ENCODE results near the gene ARRDC5. TPM values are rescaled to one million over a fixed set of nuclear protein-coding genes. Genes with fewer than 3 reads are reported as not detected.
"Not testable (repeated sequence)": the region's sequence is repeated elsewhere in the genome, so short reads cannot be mapped to it uniquely, and the experiment has no call there.

Gene ARRDC5
- total RNA-seq, 1 experiment from 2014 or later = not detected

DNA sequence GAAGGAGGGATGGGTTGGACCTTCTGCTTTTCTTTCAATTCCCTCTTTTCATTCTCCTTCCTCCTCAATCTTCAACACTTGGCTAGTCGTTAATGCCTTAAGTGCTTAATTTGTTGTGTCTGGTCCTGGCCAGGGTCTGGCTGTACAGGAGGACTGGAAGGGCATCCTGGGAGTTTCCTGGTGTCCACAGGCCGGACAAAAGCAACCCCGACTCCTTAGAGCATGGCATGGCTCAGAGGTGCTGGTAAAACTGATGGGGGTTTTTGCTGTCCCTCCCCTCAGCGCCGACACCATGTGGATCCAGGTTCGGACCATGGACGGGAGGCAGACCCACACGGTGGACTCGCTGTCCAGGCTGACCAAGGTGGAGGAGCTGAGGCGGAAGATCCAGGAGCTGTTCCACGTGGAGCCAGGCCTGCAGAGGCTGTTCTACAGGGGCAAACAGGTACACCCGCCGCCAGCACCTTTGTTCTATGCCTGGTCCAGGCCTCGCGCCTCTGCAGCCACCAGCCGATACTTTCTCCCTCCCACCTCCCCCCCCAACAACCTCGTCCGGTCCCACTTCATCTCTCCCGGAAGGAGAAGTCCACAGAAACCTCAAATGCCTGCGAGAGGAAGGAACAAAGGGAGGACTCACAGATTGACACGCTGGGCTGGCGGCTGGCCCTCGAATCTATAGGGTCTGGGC lies 8.0 kb upstream of the ARRDC5 start:
- peak; percentile 86 for DNase-seq (ENCODE audit: low read depth)

DNA sequence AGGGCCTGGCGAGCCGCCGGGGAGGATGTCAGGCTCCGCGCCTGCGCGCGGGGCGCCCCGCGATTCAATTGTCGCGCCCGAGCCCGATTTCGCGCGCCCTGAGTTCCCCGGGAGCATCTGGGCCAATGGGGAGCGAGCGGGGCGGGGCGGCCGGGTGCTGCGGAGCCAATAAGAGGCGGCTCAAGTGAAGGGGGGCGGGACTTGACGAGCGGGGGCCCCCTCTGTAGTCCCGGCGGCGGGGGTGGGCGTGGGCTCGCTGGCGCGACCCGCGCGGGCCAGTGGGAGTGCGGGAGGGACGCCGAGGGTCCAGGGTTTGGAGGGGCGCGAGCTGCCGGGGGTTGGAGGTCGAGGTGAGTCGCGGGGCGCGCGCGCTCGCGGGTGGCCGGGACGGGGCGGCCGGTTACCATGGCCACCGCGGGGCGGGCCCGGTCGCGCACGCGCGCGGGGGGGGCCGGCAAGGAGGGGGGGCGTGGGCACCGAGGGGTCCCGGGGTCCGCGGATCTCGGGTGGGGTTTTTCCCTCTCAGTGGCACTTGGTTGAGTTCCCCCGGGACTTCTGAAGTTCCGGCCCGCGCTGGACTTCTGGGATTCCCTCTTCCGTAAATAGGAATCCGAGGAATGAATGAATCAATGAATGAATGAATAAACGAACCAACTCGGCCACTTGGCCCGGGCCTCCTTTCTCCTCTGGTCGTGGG lies 7.3 kb upstream of the ARRDC5 start:
- DNase-seq (ENCODE audit: low read depth) = peak; percentile 98

DNA sequence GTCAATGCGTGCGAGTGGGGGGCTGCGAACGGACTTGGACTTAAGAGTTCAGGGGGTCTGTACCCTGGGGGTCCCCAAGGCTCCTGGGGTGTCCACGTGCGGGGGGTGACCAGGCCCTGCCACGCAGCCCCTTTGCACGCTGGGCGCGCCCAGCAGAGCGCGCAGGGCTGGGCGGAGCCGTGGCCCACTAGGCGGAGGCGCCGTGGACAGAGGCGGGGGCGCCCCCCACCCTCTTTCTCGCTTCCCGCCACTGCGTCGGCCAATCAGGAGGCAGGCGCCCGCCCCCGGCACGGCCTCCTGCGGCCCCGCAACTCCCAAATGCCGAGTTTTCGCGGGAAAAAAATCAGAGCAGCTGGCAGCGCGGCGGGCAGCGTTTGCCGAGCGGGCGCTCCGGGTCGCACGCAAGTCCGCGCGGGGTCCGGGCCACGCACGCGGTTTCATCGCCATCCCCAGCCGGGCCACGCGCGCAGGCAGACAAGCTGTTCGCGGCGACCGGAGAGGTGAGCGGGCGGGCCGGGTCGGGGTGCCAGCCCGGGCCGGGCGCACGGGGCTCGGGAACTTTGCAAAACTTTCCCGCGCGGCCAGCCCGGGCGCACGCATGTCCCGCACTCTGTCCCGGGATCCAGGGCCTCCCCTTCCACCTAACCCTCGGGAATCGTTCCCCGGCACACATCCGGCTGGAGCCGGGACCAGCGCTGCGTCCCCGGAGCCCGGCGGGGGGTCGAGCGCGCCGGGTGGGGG lies 6.6 kb upstream of the ARRDC5 start, which contains the start of gene UHRF1:
Gene UHRF1 (plus strand): TSS at position 346 of the 741 bp plus-strand sequence. CDS start 1,385 bp downstream, outside the sequence.
- DNase-seq (ENCODE audit: low read depth) = peak; percentile 81

DNA sequence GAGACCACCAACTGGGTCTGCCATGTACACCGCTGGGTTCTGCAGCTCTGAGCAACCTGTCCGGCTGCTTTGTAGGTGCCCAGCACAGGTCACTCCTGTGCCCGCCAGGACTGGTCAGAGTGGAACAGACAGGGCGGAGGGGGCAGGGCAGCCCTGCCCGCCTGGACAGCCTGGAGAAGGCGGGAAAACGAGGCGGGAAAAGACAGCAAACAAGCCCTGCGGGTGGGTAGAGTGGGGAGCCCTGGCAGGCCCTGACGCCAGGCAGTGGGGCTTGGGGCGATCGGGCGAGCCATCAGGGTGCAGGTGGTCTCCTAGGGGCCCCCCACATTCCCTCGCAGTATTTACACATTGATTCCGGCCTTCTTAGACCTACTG lies 6.1 kb upstream of the ARRDC5 start:
- DNase-seq (ENCODE audit: low read depth) = no peak

DNA sequence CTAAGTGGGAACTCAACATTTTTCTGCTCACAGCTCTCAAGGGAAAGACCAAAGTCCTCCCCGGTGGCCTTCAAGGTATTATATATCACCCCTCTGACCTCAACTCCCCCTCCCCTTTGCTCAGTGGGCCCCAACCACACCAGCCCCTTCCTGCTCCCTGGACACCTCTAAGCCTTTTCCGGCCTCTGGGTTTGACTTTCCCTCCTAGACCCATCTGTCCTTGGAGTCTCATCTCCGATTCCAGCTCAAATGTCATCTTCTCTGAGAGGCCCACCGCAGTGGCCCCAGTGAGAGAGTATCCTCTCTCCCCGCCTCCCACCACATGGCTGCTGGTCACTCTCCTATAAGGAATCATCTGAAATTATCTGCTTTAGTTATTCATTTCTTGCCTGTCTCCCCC lies 5.7 kb upstream of the ARRDC5 start:
- no peak for DNase-seq (ENCODE audit: low read depth)

DNA sequence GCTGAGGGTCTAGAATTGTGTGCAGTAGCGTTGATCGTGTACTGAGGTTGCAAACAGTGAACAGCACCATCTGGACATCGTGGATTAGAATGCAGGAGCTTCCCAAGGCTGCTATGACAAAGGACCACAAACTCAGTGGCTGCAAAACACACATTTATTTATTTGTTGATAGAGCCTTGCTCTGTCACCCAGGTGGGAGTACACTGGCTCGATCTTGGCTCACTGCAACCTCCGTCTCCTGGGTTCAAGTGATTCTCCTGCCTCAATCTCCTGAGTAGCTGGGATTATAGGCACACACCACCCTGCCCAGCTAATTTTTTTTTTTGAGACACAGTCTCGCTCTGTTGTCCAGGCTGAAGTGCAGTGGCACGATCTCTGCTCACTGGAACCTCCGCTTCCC lies 4.3 kb upstream of the ARRDC5 start:
- DNase-seq (ENCODE audit: low read depth) = no peak

DNA sequence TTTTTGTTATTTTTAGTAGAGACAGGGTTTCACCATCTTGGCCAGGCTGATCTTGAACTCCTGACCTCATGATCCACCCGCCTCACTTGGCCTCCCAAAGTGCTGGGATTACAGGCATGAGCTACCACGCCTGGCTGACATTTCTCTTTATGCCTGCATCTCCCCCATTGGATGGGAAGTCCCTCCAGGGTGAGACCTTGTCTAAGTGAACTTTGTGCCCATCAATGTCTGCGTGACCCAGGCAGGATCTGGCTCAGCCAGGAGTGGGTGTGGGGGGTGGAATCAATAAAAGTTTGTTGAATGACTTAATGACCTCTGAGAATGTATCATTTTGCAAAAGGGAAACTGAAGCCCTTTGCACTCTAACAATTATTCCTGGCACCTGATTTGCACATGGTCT lies 1.8 kb upstream of the ARRDC5 start:
- no peak for DNase-seq (ENCODE audit: low read depth)

DNA sequence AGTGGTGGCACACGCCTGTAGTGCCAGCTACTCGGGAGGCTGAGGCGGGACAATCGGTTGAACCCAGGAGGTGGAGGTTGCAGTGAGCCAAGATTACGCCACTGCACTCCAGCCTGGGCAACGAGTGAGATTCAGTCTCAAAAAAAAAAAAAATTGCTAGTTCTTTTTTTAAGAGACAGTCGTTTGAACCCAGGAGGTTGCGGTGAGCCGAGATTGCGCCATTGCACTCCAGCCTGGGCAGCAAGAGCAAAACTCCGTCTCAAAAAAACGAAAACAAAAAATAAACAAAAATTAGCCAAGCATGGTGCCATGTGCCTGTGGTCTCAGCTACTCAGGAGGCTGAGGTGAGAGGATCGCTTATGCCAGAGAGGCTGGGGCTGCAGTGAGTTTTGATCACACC lies 1.8 kb downstream of the ARRDC5 start:
- not testable (repeated sequence) for DNase-seq (ENCODE audit: low read depth)

DNA sequence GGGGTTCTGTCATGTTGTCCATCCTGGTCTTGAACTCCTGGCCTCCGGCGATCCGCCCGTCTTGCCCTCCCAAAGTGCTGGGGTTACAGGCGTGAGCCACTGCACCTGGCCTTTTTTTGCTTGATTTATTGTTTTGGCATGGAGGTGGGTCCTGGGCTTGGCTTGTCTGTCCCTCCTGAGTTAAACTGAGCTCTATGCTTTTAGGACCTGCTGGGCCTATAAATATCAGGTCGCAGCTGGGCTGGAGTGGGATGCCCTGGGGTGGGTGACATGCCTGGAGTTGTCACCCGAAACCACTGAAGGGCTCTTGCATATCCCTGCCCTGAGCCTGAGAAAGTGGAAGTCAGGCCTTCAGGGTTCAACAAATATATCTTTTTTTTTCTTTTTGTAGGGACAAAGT lies 5.5 kb downstream of the ARRDC5 start:
- no peak for DNase-seq (ENCODE audit: low read depth)

- peak; percentile 71 for DNase-seq (ENCODE audit: low read depth)
Observed at GRCh38 chr19:4896372-4896771, 6.3 kb downstream of the ARRDC5 start.

- DNase-seq (ENCODE audit: low read depth) = not testable (repeated sequence)
Observed at GRCh38 chr19:4892962-4893361, 9.7 kb downstream of the ARRDC5 start.

DNA sequence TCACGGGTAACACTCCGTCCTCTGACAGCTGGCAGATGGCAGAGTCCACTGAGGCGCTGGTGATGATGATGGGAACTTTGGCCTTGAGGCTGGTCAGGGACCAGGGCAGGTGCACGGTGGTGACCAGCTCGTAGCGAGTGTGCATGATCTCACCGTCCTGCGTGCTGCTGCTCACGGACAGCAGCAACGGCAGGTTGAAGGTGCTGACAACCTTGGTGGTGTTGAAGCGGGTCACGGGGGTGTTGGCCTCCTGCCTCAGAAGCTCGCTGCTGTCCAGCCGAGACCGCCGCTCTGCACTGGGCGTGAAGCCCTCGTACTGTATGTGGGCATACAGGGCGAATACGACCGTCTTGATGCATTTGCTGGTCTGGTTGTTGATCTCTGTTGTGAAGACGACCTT lies 11.6 kb downstream of the ARRDC5 start:
- no peak for DNase-seq (ENCODE audit: low read depth)

- peak; percentile 91 for DNase-seq (ENCODE audit: low read depth)
Observed at GRCh38 chr19:4889034-4889815, 13.5 kb downstream of the ARRDC5 start.

GRCh38 chr19:4887803-4888202 lies 14.9 kb downstream of the ARRDC5 start:
- not testable (repeated sequence) for DNase-seq (ENCODE audit: low read depth)

- DNase-seq (ENCODE audit: low read depth) = not testable (repeated sequence)
Observed at GRCh38 chr19:4884993-4885392, 17.7 kb downstream of the ARRDC5 start.

DNA sequence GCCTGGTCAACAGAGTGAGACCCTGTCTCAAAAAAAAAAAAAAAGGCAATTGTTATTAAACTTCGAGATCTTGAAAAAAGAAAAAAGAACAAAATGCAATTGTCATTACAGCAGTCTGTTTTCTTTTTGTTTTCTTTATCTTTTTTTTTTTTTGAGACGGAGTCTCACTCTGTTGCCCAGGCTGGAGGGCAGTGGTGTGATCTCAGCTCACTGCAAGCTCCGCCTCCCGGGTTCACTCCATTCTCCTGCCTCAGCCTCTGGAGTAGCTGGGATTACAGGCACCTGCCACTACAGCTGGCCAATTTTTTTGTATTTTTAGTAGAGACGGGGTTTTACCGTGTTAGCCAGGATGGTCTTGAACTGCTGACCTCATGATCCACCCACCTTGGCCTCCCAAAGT lies 19.8 kb downstream of the ARRDC5 start:
- not testable (repeated sequence) for DNase-seq (ENCODE audit: low read depth)

- no peak for DNase-seq (ENCODE audit: low read depth)
Observed at GRCh38 chr19:4879041-4879440, 23.7 kb downstream of the ARRDC5 start.

DNA sequence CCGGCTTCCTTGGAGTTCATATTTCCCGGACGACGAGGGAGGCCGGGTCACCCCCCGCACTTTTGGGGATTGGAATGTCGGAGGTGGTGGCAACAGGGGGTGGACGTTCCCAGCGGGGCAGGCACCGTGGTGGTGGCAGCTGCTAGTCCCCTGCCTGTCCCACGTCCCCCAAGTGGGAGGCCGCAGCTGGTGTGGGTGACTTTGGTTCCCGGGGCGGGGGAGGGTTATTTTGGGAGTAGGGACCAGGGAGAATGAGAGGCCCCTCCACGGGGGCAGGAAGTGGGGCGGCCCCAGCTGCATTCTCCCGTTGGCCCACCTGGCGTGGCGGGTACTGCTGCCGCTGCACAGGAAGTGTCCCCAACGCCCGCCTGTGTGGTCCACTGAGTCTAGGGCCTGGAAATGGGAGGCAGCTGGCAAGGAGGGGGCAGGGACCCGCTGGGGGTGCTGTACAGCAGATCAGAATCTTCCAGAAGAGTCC lies 24.2 kb downstream of the ARRDC5 start:
- DNase-seq (ENCODE audit: low read depth) = no peak

GRCh38 chr19:4877753-4878490 lies 24.8 kb downstream of the ARRDC5 start:
- DNase-seq (ENCODE audit: low read depth) = no peak

- DNase-seq (ENCODE audit: low read depth) = no peak
Observed at GRCh38 chr19:4873930-4874329, 28.8 kb downstream of the ARRDC5 start.

- DNase-seq (ENCODE audit: low read depth) = no peak
Observed at GRCh38 chr19:4871711-4872110, 31.0 kb downstream of the ARRDC5 start.

Measured in Daoy (cell line).